ENCODE data around the gene CDH2.
A peak's percentile ranks its signal among the peaks of the same experiment; 100 is the strongest.

Gene CDH2

DNA sequence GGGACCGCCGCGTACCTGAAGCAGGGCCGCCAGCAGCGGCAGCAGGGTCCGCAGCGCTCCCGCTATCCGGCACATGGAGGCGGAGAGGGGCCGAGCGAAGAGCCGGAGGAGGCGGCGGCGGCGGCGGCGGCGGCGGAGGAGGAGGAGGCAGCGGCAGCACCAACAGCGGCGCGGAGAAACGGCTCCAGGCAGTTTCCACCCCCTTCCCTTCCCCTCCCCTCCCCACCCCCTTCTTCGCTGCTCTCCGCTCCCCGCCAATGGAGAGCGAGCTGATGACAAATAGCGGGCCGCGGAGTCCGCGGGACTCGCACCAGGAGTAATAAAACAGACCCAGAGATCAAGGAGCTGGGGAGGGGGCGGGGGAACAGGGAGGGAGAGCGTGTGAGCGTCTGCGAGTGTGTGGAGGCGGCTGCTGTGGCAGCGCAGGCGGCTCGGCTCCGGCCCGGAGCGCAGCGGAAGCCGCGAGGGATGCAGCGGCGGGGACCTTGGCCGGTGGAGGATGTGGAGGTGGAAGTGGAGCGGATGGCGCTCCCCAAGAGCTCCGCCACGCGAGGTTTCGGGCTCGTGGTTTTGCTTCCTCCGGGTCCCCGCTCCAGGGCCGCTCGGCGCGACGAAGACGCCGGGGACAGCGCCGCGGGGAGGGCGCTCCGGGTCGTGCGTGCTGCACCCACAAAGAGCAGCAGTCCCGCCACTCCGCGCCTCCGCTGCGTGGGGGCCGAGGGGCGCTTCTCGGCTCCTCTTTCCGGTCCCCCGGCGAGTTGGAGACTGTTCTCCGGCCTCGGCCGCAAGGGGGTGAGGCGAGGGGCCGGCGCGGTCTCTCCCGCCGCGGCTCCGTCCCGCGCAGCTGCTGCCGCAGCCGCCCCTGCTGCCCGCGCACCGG lies at the start of gene CDH2:
Gene CDH2 (minus strand): TSS at position 183 of the 880 bp plus-strand sequence. CDS start 108 bp downstream, at position 75.
- DNase-seq: no peak

DNA sequence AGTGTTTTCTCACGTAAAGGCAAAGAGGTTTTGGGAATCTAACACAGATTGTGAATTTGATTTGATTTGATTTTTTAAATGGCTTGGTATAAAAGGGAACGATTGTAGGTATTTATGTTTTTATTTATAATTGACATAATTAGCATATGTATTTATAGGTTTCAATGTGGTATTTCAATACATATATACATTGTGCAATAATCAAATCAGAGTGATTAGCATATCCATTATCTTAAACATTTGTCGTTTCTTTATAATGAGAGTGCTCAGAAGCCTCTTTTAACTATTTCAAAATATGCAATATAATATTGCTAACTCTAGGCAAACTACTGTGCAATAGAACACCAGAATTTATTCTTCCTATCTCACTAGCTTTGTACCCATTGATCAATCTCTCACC lies 35.1 kb upstream of the CDH2 start:
- no peak for DNase-seq

DNA sequence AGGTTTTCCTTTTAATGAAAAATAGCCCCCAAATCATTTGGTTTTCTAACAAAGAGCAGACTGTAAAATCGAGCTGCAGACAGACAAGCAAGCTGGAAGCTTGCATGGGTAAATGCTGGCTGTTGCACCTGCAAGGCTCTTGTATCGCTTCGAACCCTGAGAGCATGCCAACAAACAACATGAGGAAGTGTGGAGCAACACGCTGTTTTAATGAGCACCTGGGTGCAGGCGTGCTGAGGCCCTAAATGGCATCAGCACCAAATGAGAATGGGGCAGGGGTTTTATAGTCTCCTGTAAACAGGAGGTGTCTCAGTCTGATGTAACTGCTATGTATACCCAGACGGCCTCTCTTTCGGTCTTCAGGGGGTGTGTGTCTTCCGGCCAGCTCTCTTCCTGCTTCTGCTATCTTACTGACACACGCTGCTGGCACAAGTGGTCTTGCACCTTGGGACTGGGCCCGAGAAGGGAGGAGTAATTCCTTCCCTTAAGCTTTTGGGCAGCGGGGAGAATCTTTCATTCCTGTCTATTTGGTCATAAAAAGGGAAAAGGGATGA lies 31.9 kb upstream of the CDH2 start:
- DNase-seq: no peak

DNA sequence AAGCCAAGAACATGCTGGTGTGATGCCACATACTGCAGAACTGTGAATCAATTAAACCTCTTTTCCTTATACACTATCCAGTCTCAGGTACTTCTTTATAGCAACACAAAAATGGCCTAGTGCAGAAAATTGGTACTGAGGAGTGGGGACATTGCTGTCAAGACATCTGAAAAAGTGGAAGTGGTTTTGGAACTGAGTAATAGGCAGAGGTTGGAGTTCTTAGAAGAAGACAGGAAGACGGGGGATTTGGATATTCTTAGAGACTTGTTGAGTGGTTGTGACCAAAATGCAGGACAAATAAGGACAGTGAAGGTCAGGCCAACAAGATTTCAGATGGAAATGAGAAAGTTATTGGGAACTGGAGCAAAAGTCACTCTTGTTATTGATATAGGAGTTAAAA lies 31.3 kb upstream of the CDH2 start:
- no peak for DNase-seq

DNA sequence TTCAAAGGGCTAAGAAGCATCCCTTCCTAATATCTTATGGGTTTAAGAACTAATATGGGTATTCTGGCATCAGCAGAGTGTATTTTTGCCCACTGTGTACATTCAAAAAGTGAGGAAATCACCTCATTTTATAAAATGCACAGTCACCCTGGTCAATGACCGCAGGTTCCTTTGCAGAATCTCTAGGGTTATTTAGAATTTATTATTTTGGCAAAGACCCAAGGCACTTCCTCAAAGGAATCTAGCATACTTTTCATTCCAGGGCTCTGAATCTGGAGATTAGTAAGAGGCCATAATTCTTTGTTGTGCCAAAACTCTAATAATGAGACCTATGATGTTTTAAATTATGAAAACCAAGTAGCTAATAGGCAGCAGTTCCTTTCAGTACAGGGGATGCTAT lies 27.2 kb upstream of the CDH2 start:
- DNase-seq: no peak

DNA sequence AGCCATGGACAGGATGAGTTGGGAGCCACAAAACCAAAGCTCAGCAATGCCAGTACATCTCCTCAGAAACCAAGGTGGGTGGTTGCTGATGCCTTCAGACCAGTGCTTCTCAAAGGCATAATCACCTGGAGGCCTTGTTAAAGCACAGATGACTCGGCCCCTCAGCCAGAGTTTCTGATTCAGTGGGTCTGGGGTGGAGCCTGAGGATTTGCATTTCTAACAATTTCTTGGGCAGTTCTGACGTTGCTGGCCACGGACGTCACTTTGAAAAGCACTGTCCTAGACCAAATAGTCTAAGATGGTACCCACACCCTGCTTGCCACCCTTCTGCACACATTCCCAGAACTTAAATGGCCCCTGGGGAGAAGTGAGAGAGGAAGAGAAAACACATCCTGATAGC lies 24.1 kb upstream of the CDH2 start:
- no peak for DNase-seq

DNA sequence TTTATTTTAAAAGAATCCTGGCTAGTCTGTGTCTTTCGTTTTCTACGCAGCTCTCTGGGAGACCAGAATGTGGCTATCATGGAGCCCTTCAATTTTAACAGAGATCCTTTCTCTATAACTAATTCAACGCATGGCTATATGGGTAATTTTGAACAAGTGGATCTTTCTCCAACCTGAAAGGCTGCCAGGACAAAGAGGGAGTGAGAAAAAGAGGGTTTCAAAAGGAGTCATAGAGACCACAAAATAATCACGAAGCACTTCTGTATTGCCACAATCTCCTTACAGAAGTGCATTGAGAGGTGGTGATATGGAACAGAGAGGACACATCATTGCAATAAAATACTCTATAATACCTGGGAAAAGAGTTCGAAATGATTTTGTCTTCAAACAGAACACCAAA lies 21.7 kb upstream of the CDH2 start:
- no peak for DNase-seq

DNA sequence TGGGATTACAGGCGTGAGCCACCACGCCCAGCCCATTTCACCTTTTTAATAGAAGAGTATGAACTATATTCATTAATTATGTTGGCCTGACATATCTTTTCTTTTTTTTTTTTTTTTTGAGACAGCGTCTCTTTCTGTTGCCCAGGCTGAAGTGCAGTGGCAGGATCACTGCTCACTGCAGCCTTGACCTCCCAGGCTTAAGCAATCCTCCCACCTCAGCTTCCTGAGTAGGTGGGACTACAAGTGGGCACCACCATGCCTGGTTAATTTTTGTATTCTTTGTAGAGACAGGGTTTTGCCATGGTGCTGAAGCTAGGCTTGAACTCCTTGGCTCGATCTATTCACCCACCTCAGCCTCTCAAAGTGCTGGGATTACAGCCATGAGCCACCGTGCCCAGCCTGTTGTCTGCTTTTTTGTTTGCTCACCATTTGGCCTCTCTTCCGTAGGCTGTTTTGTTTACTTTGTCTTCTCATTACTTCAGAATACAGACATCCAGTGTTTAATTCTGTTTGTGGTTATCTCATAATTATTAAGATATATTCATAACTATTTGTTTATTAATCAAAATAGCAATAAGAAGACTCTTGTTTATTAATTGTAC lies 16.3 kb upstream of the CDH2 start:
- DNase-seq: no peak

DNA sequence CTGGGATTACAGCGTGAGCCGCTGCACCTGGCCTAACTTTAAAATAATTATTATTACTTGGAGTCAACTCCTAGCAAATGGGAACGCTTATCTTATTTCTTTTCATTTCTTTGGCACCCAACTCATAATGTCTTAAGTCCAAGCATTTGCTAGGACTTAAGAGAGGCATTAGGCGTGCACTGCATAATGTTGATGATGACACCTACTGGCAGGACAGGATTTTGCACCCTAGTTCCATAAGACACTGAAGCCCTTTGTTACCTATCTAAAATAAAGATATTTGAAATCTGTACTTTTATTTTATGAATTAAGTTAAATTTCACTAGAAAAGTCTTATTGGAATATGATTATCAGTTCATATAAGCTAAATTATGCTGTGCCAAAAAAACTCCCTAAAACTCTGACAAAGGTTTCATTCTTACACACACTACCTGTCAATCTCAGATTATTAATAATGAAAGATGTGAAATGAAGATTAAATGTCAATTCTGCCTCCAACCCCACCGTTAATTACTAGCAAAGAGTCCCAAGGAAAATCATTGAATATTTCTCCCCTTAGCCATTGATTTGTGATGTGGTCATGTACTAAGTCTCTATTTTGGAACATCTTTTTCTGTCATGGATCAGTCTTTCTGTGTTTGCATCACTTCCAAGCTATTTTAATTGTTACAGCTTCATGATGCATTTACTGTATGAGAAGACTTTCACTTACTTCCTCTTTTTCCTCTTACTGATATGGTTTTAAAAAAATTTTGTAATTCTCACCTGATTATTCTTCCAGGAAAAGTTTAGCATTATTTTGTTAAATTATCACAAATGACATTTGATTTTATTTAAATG lies 12.7 kb upstream of the CDH2 start:
- peak; percentile 55 for DNase-seq

DNA sequence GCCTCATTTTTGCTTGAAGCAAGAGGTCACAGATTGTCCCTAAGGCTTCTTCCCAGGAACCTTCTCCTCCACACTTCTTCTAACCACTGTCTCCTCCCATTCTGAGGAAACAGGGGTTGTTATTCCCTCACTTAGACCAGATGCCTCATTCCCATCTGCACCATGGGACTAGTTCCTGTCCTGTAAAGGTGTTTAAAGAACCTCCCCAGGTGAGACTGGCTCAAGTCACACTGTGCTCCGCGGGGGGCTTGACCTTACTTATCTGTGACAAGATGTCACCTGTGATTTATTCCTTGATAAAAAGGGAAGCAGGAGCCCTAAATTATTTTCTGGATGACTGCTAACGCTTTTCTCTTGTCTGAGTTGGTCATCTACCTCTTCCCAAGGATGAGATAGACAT lies 8.2 kb upstream of the CDH2 start:
- no peak for DNase-seq

DNA sequence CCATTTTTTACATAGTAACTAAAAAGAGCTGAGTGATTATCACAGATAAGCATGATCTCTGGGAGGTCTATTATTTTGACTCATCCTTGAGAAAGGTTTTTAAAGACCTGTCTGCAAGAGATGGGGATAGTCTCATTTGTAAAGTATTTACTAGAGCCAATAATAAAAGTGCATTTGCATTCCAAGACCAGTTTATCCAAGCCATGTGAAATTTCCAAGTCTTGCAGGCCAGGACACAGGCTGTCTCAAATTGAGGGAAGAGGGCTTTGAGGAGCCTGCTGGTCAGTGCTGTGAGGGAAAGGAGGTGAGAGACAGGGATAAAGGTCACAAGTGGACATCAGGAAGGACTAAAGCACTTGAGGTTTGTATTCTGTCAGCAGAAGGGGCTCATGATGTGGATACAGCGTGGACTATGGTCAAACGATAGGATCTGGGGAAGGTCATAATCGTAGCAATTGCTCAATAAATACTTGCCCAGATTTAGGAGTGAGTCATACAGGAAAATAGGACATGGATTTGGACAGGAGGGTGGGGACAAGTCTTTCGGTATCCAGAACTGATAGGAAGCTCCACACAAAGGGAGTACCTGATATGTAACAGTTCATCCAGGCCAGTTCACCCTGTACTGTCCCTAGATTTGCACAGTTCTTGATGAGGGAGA lies 6.6 kb upstream of the CDH2 start:
- no peak for DNase-seq

DNA sequence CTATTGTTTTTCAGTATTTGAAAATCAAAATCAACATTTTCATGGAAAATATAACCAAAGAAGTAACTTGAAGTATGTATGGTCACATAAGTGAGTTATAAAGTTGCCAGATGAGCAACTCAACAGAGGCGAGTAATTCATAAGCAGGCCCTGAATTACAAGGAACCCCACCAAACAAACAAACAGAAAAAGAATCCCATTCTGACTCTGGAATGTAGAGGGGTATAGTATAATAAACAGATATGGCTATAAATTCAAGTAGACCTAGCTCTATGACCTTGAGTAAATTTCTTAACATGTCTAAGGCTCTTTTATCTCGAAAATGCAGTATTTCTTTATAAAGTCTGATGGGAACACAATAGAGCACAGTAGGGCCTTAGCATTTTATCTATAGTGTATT lies 4.7 kb upstream of the CDH2 start:
- DNase-seq: no peak

DNA sequence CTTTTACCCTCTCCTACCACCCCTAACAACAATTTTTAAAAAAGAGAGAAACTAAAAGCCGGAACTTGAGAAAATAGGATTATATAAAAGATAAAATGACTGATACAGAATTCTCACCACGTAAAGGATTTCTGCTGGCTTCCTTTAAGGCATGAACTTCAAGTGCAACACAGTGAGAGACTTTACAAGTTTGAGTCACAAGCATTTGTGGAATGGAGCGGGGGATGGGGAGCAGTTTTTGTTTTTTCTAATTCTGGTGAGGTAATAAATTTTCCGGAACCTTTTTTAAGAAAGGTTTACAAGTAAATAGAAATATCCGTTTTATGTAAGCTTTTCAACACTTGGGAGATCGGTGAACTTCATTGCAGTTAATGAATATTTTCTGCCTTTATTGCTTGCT lies 1.8 kb upstream of the CDH2 start:
- DNase-seq: no peak

DNA sequence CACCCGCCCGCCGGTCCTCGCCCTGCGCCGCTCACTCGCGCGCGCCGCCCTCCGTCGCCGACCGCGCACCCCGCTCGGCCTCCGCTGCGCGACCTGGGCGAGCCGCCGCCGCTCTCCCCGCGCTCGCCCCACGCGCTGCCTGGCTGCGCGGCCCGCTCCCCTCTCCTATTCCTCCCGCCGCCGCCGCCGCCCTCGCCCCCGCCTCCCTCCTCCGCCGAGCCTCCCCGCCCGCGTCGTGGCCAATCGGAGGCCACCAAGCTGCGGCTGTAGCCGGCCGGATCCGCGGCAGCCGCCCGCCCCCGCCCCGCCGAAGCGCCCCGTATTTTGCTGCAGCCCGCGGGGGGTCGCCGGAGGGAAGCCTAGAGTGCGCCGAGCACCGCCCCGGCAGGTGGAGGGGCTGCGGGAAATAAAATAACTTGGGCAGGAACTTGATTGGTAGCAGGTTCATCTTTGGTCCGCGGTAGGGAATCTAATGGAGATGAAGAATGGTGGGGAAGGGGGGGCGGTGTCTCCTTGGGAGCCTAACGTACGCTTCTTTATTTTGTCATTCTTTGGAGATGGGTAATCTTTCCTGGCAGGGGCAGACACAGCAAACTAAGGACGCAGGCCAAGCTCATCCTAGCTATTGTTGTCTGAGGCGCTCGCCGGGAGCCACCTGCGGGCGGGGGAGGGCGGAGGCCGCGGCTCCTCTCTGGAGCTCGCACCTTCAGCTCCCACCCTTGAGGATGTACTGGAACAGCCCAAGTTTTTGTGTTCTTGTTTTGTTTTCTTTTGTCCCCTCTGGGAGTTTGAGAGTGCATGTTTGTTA lies 1.1 kb upstream of the CDH2 start:
- DNase-seq: no peak

DNA sequence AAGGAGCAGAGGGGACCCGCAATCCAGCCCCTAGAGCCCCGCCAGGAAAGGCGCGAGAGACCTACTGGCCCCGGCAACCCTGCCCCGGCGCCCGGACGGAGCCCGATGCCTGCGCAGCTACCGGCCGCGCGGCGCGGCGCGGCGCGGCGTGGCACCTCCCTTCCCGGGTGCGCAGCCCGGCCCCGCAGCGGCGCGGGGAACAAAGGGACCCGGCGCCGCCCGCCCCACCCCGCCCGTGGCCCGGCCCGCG lies 307 bp downstream of the CDH2 start:
- DNase-seq: no peak

DNA sequence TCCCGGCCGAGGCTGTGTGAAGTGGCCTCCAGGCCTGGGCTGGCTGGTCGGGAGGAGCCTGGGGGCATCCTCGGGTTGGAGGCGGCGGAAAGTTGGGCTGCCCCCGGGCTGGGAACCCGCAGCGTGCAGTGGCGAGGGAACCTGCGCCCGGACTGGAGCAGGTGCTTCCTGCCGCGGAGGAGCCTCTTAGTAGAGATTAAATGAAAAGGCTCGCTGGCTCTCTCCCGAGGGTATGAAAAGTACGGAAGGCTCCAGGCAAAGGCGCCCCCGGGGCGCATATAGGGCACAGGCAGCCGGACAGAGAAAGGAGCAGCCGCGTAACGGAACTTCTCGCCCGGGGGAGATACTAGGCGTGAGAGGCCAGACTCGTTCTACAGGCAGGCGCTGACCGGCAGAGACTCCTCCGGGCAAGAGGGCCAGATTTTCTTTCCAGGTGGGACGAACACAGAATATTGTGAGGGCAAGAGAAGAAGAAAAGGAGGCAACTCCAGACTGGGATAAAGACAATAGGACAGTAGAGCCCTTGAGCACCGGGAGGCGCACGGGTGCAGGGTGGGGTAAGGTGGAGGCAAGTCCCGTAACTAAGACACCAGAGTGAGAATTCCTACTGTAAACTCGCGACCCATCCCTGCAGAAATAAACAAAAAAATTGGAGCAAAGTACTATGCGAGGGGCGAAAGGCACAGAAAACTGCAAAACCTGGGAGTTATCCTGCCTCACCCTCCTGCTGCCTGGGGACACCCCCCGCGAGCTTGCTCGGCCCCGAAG lies 816 bp downstream of the CDH2 start:
- DNase-seq: no peak

DNA sequence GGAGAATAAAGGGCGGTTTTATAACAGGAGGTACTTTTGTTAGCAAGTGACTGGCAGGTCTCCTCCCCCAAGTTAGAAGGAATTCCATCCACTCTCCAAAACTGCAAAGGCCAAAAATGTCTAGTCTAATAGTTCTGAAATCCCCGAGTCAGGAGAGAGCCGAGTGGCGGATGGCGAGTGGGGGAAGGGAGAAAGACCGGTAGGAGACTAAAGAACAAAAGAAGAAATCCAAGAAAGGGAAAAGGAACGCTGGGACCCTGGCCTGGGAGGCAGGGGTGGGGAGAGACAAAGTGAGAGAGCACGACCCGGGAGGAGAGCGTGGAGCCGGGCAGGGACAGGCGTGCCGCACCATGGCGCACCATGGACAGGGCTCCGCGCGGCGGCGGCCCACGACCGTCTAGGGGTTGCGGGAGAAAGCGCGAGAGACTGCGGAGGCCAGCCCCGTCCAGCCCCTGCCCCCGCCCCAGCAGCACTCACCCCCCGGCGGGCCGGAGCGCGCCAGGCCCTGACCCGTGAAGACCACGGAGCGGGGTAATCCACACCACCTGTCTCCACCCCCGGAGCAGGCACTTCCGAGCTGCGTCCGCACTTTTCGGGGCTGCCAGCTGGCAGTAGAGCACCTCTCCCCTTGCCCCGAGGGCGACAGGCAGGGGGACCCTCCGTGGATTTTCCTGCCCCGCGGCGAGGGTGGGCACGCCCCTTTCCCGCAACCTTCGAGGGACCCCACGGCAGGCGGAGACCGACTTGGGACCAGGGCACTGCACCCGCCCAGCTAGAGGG lies 1.6 kb downstream of the CDH2 start:
- DNase-seq: no peak

DNA sequence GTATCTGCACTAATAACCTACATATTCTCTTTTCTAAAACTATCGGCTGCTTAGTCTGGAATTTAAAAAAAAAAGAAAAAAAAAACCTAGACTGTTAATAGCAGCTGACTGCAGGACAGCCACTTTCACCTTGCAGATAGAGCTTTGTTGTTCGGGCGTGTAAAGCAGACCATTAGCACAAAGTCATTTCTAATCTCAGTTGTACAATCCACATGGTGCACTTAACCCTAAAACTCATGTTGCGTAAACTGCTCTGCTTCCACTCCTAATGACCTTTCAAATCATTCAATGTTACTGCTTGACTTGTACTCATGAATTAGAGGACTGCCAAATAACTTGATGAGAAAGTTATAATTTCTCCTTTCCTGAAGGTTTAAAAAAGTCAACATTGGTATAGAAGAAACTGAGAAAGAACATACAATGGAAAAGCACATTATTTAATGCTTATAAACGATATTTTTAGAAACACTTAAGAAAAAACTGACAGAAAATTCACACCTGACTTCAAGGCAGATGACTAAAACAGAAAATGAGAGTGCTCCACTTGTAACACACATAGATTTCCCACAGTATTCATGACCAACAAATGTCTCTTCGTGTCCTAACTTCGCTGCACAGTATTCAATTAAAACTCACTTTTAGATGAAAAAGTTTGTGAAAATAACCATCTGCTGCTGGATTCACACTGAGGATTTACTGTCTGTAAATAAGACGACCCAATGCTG lies 2.6 kb downstream of the CDH2 start:
- no peak for DNase-seq

DNA sequence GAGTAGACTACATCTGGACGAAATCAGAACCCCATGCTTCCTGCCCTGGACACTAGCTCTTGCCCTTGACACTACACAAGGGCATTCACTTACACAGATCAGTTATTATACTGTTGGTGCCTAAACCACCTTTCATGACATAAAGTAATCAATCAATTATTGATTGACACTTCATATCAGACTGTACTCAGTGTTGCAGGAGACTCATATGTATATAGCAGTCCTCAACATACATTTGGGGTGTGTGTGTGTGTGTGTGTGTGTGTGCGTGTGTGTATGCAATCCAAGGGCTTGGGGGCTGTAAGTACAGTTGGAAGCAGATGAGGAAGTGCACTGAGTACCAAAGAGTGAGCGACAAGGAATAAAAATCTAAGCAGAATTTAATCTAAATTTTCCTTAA lies 5.1 kb downstream of the CDH2 start:
- DNase-seq: no peak

DNA sequence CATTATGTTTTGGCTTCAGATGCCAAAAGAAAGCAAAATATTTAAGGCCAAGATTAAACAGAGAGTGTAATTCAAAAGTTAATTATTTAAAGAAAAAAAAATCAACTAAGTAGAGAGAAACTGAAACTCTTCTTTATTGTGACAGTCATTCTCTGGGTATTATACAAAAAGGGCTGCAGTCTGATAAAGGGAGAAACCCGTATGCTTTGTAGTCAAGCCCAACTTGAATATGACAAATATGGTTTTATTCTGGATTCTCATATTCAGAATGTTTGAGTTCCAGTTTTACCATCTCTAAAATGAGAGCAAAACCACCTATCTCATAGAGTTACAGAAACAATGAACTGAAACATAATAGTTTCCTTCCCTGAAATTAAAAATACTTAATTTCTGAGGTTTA lies 8.2 kb downstream of the CDH2 start:
- DNase-seq: no peak
